ENCODE data around the gene UHRF1. TPM values are rescaled to one million over a fixed set of nuclear protein-coding genes. Genes with fewer than 3 reads are reported as not detected.
"Not testable (repeated sequence)": the region's sequence is repeated elsewhere in the genome, so short reads cannot be mapped to it uniquely, and the experiment has no call there.

The UHRF1 gene
- polyA plus RNA-seq, 1 donor = 30.7 TPM

DNA sequence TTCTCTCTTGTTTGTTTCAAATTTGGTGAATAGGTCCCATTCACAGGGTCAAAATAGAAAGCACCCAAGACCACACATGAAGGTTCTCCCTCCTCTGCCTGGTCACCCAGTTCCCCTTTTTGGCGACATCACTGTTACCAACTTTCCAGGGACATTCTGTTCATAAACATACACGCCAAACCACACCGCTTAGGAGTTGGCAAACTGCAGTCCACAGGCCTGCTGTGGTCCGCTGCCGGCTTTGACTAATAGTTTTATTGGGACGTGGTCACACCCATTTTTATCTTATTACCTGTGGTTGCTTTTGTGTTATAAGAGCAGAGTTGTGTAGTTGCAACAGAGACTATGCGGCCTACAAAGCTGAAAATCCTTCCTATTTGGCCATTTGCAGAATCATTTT, 24.2 kb downstream of the UHRF1 start:
- DNase-seq (ENCODE audit: low read depth) = no peak

DNA sequence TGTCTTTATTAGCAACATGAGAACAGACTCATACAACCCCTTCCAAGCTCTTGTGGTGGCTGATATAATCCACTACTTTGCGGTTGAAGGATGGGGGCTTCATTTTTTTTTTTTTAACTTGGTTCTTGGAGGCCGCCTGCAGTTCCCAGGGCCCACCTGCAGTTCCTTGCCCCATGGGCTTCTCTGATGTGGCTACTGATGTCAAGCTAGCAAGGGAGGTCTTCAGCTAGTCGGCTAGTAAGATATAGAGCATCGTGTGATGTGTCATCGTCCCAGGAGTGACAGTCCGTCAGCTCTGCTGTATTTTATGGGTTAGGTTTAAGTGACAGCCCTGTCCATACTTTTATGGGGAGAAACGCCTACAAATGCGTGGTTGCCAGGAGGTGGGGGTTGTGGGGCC, 26.1 kb downstream of the UHRF1 start:
- no peak for DNase-seq (ENCODE audit: low read depth)

DNA sequence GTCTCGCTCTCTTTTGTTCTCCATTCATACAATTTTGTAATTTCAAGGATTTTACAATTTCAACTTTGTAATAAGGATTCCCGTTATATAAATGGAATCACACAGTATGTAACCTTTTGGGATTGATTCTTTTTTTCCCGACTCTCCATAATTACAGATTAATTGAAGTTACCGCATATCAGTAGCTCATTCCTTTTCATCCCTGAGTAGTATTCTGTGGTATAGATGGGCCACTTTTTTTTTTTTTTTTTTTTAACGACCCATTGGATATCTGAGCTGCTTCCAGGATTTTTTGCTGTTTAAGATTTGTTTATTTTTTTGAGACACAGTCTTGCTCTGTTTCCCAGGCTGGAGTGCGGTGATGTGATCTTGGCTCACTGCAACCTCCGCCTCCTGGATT, 27.8 kb downstream of the UHRF1 start:
- DNase-seq (ENCODE audit: low read depth) = no peak

DNA sequence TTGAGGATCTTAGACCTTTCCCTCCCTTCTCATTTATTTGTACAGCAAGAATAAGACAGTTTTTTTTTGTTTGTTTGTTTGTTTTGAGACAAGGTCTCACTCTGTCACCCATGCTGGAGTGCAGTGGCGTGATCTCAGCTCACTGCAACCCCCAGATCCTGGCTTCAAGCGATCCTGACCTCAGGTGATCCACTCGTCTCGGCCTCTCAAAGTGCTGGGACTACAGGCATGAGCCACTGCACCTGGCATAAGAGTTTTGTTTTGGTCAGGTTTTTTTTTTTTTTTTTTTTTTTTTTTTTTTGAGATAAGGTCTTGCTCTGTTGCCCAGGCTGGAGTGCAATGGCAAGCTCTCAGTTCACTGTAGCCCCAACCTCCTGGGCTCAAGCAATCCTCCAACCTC, 29.2 kb downstream of the UHRF1 start:
- DNase-seq (ENCODE audit: low read depth) = not testable (repeated sequence)

DNA sequence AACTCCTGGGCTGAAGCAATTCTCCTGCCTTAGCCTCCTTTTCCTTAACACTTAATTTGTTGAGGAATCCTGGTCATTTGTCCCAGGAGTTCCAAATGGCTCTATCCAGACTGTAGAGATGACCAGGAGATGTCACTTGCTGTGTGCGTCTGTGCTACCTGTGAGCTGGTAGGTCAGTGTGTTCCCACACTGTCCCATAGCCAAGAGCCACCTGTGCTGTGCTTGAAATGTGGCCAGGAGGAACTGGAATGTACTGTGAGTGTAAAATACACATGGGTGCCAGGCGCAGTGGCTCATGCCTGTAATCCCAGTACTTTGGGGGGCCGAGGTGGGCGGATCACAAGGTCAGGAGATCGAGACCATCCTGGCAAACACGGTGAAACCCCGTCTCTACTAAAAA, 30.2 kb downstream of the UHRF1 start:
- DNase-seq (ENCODE audit: low read depth) = no peak

DNA sequence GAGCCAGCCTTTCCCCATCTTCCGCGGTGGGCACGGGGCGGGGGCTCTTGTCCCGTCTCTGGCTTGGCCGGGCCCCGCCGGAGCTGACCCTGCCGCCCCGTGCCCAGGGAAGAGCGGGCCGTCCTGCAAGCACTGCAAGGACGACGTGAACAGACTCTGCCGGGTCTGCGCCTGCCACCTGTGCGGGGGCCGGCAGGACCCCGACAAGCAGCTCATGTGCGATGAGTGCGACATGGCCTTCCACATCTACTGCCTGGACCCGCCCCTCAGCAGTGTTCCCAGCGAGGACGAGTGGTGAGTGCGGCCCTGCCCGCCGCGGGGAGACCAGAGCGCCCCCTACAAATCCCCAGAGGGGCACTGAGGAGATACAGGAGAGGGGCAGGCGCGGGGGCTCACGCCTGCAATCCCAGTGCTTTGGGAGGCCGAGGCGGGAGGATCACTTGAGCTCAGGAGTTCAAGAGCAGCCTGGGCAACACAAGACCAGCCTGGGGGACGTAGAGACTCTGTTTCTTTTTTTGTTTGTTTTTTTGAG, 32.4 kb downstream of the UHRF1 start:
- not testable (repeated sequence) for DNase-seq (ENCODE audit: low read depth)

DNA sequence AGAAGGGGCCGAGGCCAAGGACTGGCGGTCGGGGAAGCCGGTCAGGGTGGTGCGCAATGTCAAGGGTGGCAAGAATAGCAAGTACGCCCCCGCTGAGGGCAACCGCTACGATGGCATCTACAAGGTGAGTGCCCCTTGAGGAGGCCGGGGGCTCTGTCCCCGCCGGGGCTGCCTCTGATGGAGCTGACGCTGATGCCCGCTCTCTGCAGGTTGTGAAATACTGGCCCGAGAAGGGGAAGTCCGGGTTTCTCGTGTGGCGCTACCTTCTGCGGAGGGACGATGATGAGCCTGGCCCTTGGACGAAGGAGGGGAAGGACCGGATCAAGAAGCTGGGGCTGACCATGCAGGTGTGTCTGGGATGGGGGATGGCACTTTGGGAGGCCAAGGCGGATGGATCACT, 41.3 kb downstream of the UHRF1 start:
- not testable (repeated sequence) for DNase-seq (ENCODE audit: low read depth)

DNA sequence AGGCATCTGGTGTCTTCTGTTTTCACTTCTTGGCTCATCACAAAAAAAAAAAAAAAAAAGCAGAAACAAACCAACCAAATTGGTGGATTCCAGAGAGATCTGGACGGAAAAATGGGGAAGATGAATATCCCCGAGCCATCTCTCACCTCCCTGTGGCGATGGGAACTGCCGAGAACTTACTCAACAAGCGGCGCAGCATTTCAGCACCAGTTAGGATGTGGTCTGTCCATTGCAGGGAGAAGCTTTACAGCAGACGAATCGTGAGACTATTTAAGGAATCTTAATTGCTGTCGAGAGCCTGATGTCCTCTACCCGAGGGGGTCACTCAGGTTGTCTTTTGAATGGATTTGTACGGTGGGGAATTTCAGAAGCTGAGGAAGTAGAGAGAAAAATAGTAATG, 42.4 kb downstream of the UHRF1 start:
- DNase-seq (ENCODE audit: low read depth) = no peak

DNA sequence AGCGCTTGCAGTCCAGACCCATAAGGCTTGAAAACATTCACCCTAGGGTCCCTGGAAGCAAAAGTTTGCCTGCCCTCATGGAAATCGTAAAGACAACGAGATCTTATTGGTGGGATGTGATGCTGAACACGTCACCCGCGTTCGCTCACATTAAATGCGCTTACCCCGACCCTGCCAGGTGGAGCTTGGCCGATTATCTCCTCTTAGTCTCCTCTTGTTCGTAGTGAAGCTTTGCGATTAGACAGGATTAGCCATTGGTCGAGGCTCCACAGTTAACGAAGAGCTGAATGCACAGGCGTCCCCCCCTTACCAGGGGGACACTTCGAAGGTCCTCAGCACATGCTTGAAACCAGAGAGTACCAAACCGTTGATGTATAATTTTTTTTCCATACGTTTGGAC, 43.6 kb downstream of the UHRF1 start:
- no peak for DNase-seq (ENCODE audit: low read depth)

DNA sequence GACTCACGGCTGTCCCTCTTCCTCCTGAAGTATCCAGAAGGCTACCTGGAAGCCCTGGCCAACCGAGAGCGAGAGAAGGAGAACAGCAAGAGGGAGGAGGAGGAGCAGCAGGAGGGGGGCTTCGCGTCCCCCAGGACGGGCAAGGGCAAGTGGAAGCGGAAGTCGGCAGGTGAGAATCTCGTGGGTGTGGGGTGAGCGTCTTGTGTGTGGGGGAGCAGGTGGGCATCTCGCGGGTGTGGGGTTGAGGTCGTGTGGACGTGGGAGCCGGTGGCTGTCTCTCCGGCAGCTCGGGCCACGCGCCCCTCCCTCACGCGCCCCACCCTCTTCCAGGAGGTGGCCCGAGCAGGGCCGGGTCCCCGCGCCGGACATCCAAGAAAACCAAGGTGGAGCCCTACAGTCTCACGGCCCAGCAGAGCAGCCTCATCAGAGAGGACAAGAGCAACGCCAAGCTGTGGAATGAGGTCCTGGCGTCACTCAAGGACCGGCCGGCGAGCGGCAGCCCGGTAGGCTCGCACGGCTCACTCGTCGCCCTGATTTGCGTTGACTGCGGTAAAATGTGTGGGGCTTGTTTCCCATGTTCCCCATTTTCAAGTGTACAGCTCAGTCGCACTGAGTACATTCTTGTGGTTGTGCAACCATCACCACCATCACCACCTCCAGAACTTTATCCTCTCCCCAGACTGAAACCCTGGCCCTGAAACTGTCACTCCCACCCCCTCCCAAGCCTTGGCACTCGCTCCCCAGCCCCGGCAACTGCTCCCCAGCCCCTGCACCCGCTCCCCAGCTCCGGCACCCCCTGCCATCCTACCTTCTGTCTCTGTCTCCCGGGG, 45.2 kb downstream of the UHRF1 start:
- not testable (repeated sequence) for DNase-seq (ENCODE audit: low read depth)

DNA sequence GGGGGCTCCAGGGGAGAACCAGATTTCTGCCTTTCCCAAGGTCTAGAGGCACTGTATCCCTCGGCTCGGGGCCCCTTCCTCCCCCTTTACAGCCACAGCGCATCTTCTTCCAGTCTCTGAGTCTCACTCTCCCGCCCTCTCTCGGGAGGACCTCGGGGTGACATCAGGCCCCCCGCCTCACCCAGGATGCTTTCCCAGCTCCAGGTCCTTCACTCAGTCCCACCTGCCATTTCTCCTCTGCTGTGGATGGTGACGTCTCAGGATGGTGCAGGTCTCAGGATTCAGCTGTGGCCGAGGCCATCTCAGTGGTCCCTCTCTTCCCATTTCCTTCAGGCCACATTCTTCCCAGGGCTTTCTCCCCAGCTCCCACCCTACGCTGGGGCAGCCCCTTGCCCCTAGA, 46.0 kb downstream of the UHRF1 start:
- no peak for DNase-seq (ENCODE audit: low read depth)

DNA sequence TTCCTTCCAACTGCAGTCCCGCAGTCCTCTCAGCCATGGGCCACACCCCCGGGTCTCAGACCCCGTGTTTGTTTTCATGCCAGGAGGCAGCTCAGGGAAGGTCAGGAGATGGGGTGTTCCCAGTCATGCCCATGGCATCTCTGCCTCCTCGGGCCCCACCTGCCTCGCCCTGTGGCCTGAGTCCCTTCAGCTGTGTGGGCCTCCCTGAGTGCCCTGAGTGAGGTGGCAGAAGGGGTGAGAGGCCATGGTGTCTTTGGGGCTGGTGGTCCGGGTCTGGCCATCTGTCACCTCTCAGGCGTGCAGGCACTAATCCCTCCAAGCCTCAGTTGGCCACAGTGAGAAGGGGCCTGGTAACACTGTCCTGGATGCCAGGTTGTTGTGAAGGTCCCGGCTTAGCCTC, 48.7 kb downstream of the UHRF1 start:
- no peak for DNase-seq (ENCODE audit: low read depth)

DNA sequence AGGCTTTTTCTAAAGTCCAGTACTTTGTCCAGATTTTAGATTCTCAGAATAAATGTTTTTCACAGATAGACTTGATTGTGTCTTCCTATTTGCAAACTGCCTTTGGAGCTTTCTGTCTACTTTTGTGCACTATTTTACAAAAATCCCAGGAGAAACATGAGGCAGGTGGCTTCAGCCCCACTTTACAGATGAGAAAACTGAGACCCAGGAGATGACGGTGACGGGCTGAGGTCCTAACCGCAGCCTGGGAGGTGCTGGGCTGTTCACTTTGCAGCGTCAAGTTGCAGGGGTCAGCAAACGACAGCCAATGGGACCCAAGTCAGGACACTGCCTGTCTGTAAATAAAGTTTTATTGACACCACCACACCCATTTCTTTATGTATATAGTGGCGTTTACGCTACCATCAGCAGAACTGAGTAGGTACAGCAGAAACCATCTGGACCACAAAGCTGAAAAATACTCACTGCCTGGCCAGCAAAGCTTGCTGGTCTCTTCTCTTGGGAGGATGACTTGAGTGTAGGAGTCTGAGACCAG, 52.9 kb downstream of the UHRF1 start:
- DNase-seq (ENCODE audit: low read depth) = no peak

DNA sequence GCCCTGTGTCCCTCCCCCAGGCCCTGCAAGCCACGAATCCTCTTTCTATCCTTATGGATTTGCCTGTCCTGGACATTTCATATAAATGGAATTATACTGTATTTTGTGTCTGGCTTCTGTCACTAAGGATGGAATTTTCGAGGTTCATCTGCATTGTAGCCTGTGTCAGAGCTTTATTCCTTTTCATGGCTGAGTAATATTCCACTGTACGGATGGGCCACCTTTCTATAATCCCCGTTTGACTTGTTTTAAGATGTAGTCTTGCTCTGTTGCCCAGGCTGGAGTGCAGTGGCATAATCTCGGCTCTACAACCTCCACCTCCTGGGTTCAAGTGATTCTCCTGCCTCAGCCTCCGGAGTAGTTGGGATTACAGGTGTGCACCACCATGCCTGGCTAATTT, 55.8 kb downstream of the UHRF1 start:
- DNase-seq (ENCODE audit: low read depth) = no peak

DNA sequence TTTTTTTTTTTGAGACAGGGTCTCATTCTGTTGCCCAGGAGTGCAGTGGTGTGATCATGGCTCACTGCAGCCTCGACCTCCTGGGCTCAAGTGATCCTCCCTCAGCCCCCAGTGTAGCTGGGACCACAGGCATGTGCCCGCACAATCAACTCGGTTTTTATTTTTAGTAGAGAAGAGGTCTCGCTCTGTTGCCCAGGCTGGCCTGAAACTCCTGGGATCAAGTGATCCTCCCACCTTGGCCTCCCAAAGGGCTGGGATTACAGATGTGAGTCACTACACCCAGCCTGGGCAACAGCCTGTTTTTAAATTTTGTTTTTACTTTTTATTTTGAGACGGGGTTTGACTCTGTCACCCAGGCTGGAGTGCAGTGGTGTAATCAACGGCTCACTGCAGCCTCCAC, 57.3 kb downstream of the UHRF1 start:
- no peak for DNase-seq (ENCODE audit: low read depth)

DNA sequence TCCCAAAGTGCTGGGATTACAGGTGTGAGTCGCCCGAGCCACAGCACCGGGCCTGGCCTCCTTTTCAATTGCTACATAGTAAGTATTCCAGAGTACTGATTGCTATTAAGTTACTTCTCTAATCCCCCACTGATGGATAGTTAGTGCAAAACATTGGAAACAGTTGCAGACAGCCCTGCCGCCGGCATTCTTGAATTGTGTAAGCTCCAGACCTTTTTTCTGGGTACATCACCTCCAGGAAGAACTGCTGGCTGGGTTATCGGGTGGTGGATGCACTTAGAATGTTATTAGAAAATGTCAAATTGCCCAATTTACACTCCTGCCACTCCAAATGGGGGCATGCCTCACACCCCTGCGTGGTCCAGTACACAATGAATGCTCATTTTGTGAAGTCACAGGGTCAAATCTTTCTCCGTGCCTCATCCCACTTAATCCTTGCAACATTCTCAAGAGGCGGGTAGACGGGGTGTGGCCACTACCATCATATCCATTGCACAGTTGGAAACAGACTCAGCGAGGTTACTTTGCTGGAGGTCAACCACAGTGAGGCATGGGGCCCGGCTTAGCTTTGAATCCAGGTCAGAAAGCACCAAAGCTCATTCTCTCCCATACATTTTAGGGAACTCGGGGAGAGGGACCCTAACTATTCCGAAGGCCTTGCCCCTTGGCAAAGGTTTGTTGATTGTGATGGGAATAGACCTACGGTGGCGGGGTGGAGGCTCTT, 58.6 kb downstream of the UHRF1 start:
- no peak for DNase-seq (ENCODE audit: low read depth)

DNA sequence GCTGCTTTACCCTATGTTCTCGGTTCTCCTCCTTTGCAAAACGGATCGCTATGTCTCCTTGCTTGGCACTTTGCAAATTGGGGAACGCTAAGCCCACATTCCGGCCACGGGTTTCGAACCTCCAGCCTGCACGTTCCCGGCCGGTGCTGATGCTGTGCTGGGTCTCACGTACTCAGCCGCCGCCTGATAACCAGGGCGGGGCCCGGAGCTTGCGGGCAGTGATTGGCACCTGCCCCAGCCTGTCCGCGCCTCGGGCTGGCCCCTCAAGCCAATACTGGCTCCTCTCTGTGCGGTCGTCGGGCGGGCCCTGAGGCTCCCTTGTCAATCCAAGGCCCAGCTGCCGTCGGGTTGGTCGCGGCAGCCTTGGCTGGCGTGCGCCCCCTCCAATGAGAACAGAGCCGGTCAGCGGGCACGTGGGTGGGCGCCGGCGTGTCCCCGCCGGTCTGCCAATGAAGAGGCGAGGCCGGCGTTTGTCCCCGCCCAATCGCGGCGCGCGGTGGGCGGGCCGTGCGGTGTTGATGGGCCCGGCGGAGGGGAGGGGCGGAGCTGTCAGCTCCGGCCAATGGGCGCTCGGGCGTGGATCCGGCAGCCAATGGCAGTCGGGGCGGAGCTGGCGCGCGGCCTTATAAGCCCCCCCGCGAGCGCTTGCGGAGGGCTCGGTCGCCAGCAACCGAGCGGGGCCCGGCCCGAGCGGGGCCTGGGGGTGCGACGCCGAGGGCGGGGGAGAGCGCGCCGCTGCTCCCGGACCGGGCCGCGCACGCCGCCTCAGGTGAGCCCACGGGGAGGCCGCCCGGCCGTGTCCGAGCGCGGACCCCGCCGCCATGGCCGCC, 59.4 kb downstream of the UHRF1 start, which contains the start of gene KDM4B:
Gene KDM4B (plus strand): TSS at position 652 of the 830 bp plus-strand sequence. CDS start 63,778 bp downstream, outside the sequence.
- peak; percentile 95 for DNase-seq (ENCODE audit: low read depth)

DNA sequence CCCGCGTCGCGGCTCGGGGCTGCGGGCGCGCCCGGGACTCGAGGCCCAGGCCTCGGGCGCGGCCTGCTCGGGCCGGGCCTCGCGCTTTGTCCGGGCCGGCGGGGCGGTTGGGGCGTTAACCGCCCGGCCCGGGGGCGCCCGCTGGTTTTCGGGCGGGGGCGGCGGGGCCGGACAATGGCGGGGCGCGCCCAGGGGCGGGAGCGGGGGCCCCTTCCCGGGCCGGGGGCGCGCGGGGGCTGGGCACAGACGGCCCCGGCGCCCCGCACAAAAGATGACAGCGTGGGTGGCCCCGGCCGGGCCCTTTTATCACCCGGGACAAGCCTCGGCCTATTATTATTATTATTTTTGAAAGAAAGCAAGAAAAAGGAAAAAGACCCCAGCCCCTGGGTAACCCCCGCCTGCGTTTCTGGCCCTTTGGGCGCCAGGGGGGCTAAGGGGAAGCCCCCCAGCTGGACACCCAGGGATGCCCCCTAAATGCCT, 60.0 kb downstream of the UHRF1 start:
- no peak for DNase-seq (ENCODE audit: low read depth)

DNA sequence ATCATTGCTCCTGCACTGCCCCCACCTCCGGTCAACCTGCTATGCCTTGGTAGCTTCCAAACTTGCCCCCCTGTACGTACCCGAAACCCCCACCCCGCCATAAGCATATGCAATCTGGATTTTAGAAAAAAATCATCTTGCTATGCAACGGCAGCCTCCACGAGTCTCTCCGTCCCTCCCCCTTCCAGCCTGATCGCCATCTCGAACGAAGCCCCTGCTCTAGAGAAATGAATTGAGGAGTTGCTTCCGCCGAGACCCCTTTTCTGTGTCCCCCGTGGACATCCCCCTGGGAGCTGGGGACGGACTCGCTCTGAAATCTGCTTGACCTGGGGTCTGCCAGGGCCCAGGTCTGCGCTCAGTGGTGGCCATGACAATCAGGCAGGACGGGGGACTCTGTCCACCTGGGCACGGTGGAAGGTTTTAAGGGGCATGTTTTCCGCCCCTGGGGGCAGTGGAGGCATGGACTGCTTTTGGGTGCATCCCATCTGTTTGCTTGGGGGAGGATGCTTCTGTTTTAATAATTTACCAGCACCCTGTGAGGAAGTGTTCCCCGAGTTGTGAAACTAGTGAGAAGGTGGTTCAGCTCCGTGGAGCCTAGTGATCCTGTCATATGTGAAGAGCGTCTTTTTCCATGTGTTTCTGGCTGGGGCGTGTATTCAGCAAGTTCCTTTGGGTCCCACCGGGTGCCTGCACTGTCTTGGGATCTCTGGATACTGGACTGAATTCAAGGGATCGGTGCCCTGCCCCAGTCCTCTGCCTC, 60.7 kb downstream of the UHRF1 start:
- no peak for DNase-seq (ENCODE audit: low read depth)

DNA sequence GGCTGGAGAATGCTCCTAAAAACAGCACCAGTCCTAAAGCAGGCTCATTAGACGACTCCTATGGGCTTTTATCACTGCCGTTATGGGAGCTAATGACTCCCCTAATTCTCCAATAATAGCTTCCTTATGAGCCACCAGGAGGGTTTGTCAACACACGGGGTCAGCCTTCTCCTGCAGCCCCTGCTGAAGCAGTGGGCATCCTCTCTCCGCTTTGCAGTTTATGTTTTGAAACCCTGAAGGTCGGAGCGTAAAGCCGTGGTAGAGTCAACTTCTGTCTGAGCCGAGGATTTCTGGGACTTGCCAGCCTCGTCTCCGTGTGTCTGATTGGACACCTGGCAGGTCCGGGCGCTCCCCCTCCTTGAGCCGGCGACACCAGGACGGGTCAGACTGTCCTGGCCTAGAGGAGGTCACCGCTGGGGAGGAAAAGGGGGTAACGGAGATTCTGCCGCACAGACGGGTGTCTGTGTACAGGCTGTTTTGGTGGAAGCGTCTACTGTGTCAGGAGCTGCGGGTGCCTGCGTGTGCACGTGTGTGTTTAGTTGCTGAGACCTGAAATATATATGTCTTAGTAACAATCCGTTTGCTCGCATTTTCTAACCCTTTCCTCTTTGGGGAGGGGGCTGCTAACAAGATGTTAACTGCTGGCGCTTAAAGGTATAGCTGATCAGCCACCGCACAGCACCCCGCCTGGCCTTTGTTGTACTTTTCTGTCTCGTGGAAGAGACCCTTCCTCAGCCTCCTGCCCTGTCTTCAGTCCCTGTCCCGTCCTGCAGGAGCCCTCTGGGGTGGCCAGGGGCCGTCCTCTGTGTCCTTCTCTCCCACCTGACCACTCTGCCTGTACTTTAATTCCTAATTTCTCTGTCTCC, 61.5 kb downstream of the UHRF1 start:
- DNase-seq (ENCODE audit: low read depth) = no peak
